ENCODE results near the gene CCDC167. TPM values are rescaled to one million over a fixed set of nuclear protein-coding genes. Genes with fewer than 3 reads are reported as not detected.

Gene CCDC167
- total RNA-seq, 1 experiment from 2014 or later = 31.5 TPM

DNA sequence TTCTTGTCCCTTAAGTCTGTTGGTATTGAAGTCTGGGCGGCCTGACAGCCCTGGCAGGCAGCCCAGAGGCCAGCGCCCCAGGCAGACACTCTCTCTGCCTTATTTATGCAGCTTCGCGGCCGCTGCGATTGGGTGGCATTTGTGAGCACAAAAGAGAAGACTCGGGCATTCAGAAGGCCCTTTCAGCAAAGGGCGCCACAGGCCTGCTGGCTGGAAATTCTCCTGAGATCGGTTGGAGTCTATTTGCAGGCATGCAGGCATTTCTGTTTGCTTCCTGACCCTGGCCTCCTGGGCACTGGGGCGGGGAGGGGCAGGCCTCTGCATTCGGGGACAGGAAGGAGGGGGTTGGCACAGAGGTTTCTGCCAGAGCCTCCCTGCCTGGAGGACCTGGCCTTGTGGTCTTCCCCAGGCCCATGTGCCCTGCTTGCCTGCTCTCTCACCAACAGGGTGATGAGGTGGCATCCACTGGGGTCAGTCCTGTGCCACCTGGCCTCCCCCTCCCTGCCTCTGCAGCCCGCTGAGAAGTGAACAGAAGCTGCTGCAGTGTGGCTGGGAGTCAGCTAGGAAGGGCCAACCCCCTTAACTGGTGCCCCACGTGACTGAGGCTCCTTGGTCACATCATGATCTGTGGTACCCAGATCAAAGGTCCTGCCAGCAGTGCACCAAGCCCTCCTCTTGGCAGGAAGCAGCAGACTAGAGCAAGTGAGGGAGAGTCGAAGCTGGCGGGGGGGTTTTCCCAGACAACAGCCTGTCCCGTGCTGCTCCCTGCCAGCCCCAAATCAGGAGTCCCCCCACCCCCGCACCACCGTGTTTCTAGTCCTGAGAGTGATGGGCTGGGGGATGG is 16.6 kb upstream of the CCDC167 start:
- TF ChIP-seq EZH2 (IDR thresholded peaks at IDR 0.05; ENCODE audit: borderline replicate concordance, low read depth, low read length, poor library complexity, severe bottlenecking) = no peak
- TF ChIP-seq, protein P1, sequence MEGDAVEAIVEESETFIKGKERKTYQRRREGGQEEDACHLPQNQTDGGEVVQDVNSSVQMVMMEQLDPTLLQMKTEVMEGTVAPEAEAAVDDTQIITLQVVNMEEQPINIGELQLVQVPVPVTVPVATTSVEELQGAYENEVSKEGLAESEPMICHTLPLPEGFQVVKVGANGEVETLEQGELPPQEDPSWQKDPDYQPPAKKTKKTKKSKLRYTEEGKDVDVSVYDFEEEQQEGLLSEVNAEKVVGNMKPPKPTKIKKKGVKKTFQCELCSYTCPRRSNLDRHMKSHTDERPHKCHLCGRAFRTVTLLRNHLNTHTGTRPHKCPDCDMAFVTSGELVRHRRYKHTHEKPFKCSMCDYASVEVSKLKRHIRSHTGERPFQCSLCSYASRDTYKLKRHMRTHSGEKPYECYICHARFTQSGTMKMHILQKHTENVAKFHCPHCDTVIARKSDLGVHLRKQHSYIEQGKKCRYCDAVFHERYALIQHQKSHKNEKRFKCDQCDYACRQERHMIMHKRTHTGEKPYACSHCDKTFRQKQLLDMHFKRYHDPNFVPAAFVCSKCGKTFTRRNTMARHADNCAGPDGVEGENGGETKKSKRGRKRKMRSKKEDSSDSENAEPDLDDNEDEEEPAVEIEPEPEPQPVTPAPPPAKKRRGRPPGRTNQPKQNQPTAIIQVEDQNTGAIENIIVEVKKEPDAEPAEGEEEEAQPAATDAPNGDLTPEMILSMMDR (conservative IDR thresholded peaks at IDR 0.05; ENCODE audit: low read depth, low read length) = no peak
- Histone ChIP-seq H3K36me3 (ENCODE audit: insufficient read depth, low read length, poor library complexity, severe bottlenecking) (no peaks in the 10 kb centered on the region), H3K4me1 (ENCODE audit: insufficient read depth, low read length, poor library complexity, severe bottlenecking) (no peaks in the 10 kb centered on the region), H3K9me3 (ENCODE audit: low read depth, low read length, poor library complexity, severe bottlenecking) (no peaks in the 10 kb centered on the region), H3K27me3 (replicated peaks; ENCODE audit: insufficient read depth, low read depth, low read length, poor library complexity) (no peaks in the 10 kb centered on the region), H3K4me3 (ENCODE audit: low read depth, low read length, poor library complexity, severe bottlenecking) (no peak overlapping the region), H3K27ac (ENCODE audit: low read depth, low read length, poor library complexity, severe bottlenecking) (no peak overlapping the region)
- ChIA-PET CTCF (no interaction called here), POLR2A (ENCODE audit: low non-redundant PET) (no interaction called here)
- no TSS peak for BruUV-seq (replicated peaks)
- intact Hi-C loops (cut with micrococcal nuclease; ENCODE audit: unreplicated experiment) = no loop called here
- DNase-seq (ENCODE audit: low spot score) = no peak

DNA sequence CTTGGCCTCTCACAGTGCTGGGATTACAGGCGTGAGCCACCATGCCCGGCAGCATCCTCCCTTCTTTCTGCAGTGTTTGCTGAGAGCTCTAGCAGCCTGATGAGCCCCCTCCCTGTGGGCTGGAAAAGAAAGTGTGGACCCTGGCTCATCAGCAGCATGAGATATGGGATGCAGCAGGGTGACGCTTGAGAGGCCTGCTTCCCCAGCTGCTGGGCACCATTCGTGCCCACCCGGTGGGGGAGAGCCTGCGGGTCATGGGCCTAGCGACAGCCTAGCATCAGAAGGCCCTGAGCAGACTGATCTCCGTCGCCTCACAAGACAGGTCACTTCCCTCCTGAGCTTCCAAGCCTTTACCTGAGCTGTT is 16.0 kb upstream of the CCDC167 start:
- no peaks in the 10 kb centered on the region for H3K36me3 ChIP-seq (ENCODE audit: insufficient read depth, low read length, poor library complexity, severe bottlenecking)
- ChIA-PET CTCF (no interaction called here), POLR2A (ENCODE audit: low non-redundant PET) (no interaction called here)
- no peak overlapping the region for H3K4me3 ChIP-seq (ENCODE audit: low read depth, low read length, poor library complexity, severe bottlenecking)
- no TSS peak for BruUV-seq (replicated peaks)
- no peak overlapping the region for H3K27ac ChIP-seq (ENCODE audit: low read depth, low read length, poor library complexity, severe bottlenecking)
- no peaks in the 10 kb centered on the region for H3K4me1 ChIP-seq (ENCODE audit: insufficient read depth, low read length, poor library complexity, severe bottlenecking)
- intact Hi-C loops (cut with micrococcal nuclease; ENCODE audit: unreplicated experiment) = no loop called here
- DNase-seq (ENCODE audit: low spot score) = no peak
- no peak for TF ChIP-seq EZH2 (IDR thresholded peaks at IDR 0.05; ENCODE audit: borderline replicate concordance, low read depth, low read length, poor library complexity, severe bottlenecking)
- TF ChIP-seq, protein P1 (conservative IDR thresholded peaks at IDR 0.05; ENCODE audit: low read depth, low read length) = no peak
- no peaks in the 10 kb centered on the region for H3K9me3 ChIP-seq (ENCODE audit: low read depth, low read length, poor library complexity, severe bottlenecking)
- no peaks in the 10 kb centered on the region for H3K27me3 ChIP-seq (replicated peaks; ENCODE audit: insufficient read depth, low read depth, low read length, poor library complexity)

DNA sequence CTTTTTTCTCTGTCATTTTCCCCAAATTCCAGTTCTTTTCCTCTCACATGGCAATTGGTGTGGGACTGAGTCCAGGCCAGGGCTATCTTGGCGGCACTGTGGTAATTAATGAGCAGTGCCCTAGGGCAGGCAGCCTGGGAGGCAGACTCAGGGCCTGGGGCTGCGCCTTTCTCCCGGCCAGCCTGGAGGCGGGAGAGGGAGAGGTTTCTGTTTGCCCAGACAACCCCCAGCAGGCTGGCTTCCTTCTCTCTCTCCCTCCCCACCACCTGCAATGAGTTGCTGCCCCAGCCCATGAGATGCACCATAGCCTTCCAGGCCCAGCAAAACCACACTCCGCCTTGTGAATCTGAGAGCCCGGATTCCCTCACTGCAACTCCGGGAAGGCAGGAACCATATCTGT is 15.1 kb upstream of the CCDC167 start:
- H3K4me3 ChIP-seq (ENCODE audit: low read depth, low read length, poor library complexity, severe bottlenecking) = no peak overlapping the region
- no peak overlapping the region for H3K27ac ChIP-seq (ENCODE audit: low read depth, low read length, poor library complexity, severe bottlenecking)
- ChIA-PET POLR2A (ENCODE audit: low non-redundant PET) (no interaction called here), CTCF (no interaction called here)
- no TSS peak for BruUV-seq (replicated peaks)
- H3K9me3 ChIP-seq (ENCODE audit: low read depth, low read length, poor library complexity, severe bottlenecking) = no peaks in the 10 kb centered on the region
- H3K4me1 ChIP-seq (ENCODE audit: insufficient read depth, low read length, poor library complexity, severe bottlenecking) = no peaks in the 10 kb centered on the region
- H3K27me3 ChIP-seq (replicated peaks; ENCODE audit: insufficient read depth, low read depth, low read length, poor library complexity) = no peaks in the 10 kb centered on the region
- H3K36me3 ChIP-seq (ENCODE audit: insufficient read depth, low read length, poor library complexity, severe bottlenecking) = no peaks in the 10 kb centered on the region
- TF ChIP-seq EZH2 (IDR thresholded peaks at IDR 0.05; ENCODE audit: borderline replicate concordance, low read depth, low read length, poor library complexity, severe bottlenecking) = no peak
- TF ChIP-seq, protein P1 (conservative IDR thresholded peaks at IDR 0.05; ENCODE audit: low read depth, low read length) = no peak
- DNase-seq (ENCODE audit: low spot score) = no peak
- intact Hi-C loops (cut with micrococcal nuclease; ENCODE audit: unreplicated experiment) = no loop called here

All from A673 (cell line).